Erythroblast (primary cell): Measurements from ENCODE around the gene CASTOR2.
"Not testable (repeated sequence)": the region's sequence is repeated elsewhere in the genome, so short reads cannot be mapped to it uniquely, and the experiment has no call there.

Experiments used
- GATA1 ChIP-seq: IDR thresholded peaks from 2 replicates; pipeline ENCODE4 v1.6.1; 2011; ENCODE audit warnings: low read depth, mild to moderate bottlenecking, control low read depth, low read length, moderate library complexity
- POLR2A ChIP-seq: IDR thresholded peaks from 2 replicates; pipeline ENCODE4 v1.6.1; 2011; ENCODE audit warnings: mild to moderate bottlenecking, low read length

DNA sequence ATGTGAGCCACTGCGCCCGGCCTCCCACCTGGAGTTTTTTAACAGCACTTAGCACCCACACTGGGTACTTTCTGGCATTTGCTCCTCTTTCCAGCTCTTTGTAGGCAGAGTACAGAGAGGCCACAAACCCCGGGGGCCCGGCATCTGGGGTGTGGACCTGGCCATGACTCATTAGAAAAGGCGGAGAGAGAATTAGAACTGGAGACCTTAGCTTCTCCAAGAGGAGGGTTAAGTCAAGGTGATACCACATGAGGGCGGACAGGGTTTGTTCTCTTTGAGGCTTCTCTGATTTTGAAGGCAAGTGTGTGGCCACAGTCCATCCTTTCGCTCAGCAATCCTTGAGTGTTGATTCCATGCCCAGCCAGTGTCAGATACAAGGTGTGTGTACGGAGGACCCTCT, 36.9 kb downstream of the CASTOR2 start:
- TF ChIP-seq POLR2A, GATA1: not testable (repeated sequence)
